Duodenal mucosa (tissue), 2 donors: ENCODE measurements around the gene NEBL.

Experiments used
- H3K27ac ChIP-seq: one replicate; pipeline ENCODE4 v1.7.0; 2013; ENCODE audit warnings: low read depth, low read length
- H3K27me3 ChIP-seq, 2 donors: one replicate each; pipeline ENCODE4 v1.7.0; 2013; ENCODE audit warnings: low read length in 2 of 2, control low read depth in 1 of 2; ENCODE audit not compliant: insufficient read depth in 2 of 2, control insufficient read depth in 1 of 2
- H3K36me3 ChIP-seq, 2 donors: one replicate each; pipeline ENCODE4 v1.7.0; 2013; ENCODE audit warnings: low read length in 2 of 2, control low read depth in 1 of 2; ENCODE audit not compliant: insufficient read depth in 2 of 2, control insufficient read depth in 1 of 2
- H3K4me1 ChIP-seq, 2 donors: one replicate each; pipeline ENCODE4 v1.7.0; 2013; ENCODE audit warnings: low read length in 2 of 2, control low read depth in 1 of 2; ENCODE audit not compliant: insufficient read depth in 2 of 2, control insufficient read depth in 1 of 2
- H3K4me3 ChIP-seq, 2 donors: one replicate each; pipeline ENCODE4 v1.7.0; 2013; ENCODE audit warnings: low read length in 2 of 2, low read depth in 1 of 2
- H3K9ac ChIP-seq, 2 donors: one replicate each; pipeline ENCODE4 v1.7.0; 2013; ENCODE audit warnings: low read length in 2 of 2, low read depth in 1 of 2
- H3K9me3 ChIP-seq, 2 donors: one replicate each; pipeline ENCODE4 v1.7.0; 2013; ENCODE audit warnings: low read length in 2 of 2, control low read depth in 1 of 2; ENCODE audit not compliant: control insufficient read depth in 1 of 2

Gene NEBL

DNA sequence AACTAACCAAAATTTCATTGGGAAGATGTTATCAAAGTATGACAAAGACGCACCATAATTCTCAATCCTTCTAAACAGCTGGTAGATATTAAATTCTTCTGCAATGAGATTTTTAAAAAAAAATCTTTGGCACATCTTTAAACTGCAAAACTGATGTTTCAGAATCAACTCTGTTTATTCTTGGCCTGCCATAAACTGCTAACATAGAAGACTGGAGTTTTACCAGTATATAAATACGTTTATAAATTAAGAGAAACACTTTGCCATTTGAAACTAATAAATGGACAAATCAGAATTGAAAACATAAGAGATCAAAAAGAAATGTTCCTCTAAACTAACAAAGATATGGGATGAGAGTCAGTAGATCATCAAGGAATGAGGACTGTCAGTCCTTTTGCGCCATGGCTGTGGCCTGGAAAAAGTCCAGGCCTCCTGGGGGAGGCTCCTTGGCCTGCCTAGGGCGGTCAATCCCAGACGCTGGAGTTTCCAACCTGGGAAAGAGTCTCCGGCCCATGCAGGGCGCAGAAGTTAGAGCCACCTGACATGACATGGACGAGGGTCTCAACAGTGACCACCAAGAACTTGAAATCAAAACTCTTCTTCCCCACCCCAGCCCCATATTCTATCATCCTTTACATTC, 34.2 kb upstream of the NEBL start:
- H3K36me3 ChIP-seq, result no peaks in the 10 kb centered on the region
- H3K4me1 ChIP-seq, result no peaks in the 10 kb centered on the region
- H3K9me3 ChIP-seq, result no peaks in the 10 kb centered on the region
- H3K4me3 ChIP-seq, result no peak overlapping the region
- H3K27me3 ChIP-seq, result no peaks in the 10 kb centered on the region
- no peak overlapping the region for H3K9ac ChIP-seq
- H3K27ac ChIP-seq, result no peak overlapping the region

DNA sequence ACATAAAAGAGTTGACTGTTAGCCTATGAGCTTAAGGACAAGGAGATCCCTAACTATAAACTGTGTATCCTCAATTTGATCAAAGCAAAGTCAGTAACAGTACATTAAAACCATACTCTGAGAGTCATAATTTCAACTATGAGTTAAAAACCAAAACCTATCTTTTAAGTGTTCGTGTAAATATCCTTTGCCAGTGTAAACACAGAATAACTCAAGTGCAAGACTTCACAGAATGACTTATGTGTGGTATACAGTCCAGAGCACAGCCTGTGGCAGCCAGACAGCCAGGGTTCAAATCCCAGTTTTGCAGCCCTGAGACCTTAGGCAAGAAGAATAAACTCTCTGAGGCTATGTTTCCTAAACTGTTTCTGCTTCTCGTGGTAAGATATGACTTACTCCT, 30.3 kb upstream of the NEBL start:
- Histone ChIP-seq H3K27me3 (no peaks in the 10 kb centered on the region), H3K27ac (no peak overlapping the region), H3K4me1 (no peaks in the 10 kb centered on the region), H3K9me3 (no peaks in the 10 kb centered on the region), H3K36me3 (no peaks in the 10 kb centered on the region), H3K4me3 (no peak overlapping the region), H3K9ac (no peak overlapping the region)

- Histone ChIP-seq H3K9me3 (no peaks in the 10 kb centered on the region), H3K27ac (no peak overlapping the region), H3K4me1 (no peaks in the 10 kb centered on the region), H3K27me3 (no peaks in the 10 kb centered on the region), H3K9ac (no peak overlapping the region), H3K36me3 (no peaks in the 10 kb centered on the region), H3K4me3 (no peak overlapping the region)
These were observed 25.3 kb upstream of the NEBL start for GRCh38 chr10:20922451-20922850.

DNA sequence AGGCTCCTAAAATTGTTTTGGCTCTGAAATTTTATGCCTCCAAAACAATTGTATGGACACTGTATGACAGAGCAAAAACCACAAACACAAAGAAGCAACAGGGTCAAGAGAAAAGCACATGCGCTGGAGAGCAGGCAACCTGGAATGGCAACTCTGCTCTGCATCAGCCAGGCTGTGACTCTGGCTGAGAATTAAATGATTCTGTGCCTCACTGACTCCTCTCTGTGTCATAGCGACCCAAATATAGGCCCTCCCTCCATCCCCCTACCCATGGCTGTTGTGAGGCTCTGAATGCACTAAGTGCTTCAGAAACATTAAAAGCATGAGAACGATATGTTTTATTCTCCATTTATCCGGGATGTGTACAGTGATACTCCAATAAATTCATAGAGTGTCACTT, 24.9 kb upstream of the NEBL start:
- no peaks in the 10 kb centered on the region for H3K27me3 ChIP-seq
- no peaks in the 10 kb centered on the region for H3K9me3 ChIP-seq
- H3K27ac ChIP-seq, result no peak overlapping the region
- H3K4me1 ChIP-seq, result no peaks in the 10 kb centered on the region
- H3K9ac ChIP-seq, result no peak overlapping the region
- H3K36me3 ChIP-seq, result no peaks in the 10 kb centered on the region
- no peak overlapping the region for H3K4me3 ChIP-seq

GRCh38 chr10:20920061-20920460, 22.9 kb upstream of the NEBL start:
- no peaks in the 10 kb centered on the region for H3K4me1 ChIP-seq
- no peak overlapping the region for H3K4me3 ChIP-seq
- H3K27ac ChIP-seq, result no peak overlapping the region
- no peaks in the 10 kb centered on the region for H3K36me3 ChIP-seq
- no peaks in the 10 kb centered on the region for H3K9me3 ChIP-seq
- H3K27me3 ChIP-seq, result no peaks in the 10 kb centered on the region
- no peak overlapping the region for H3K9ac ChIP-seq

- H3K4me1 ChIP-seq, result no peaks in the 10 kb centered on the region
- H3K9ac ChIP-seq, result no peak overlapping the region
- no peaks in the 10 kb centered on the region for H3K36me3 ChIP-seq
- no peak overlapping the region for H3K4me3 ChIP-seq
- H3K27ac ChIP-seq, result no peak overlapping the region
- H3K9me3 ChIP-seq, result no peaks in the 10 kb centered on the region
- no peaks in the 10 kb centered on the region for H3K27me3 ChIP-seq
These were observed 22.4 kb upstream of the NEBL start for GRCh38 chr10:20919481-20919880.

GRCh38 chr10:20916976-20917375, 19.9 kb upstream of the NEBL start:
- H3K4me3 ChIP-seq, result no peak overlapping the region
- H3K9ac ChIP-seq, result no peak overlapping the region
- no peaks in the 10 kb centered on the region for H3K4me1 ChIP-seq
- no peaks in the 10 kb centered on the region for H3K9me3 ChIP-seq
- H3K27me3 ChIP-seq, result no peaks in the 10 kb centered on the region
- H3K27ac ChIP-seq, result no peak overlapping the region
- H3K36me3 ChIP-seq, result no peaks in the 10 kb centered on the region

GRCh38 chr10:20912969-20913368, 15.9 kb upstream of the NEBL start:
- no peaks in the 10 kb centered on the region for H3K4me1 ChIP-seq
- no peaks in the 10 kb centered on the region for H3K36me3 ChIP-seq
- no peak overlapping the region for H3K9ac ChIP-seq
- H3K9me3 ChIP-seq, result no peaks in the 10 kb centered on the region
- H3K27me3 ChIP-seq, result no peaks in the 10 kb centered on the region
- H3K4me3 ChIP-seq, result no peak overlapping the region
- no peak overlapping the region for H3K27ac ChIP-seq

DNA sequence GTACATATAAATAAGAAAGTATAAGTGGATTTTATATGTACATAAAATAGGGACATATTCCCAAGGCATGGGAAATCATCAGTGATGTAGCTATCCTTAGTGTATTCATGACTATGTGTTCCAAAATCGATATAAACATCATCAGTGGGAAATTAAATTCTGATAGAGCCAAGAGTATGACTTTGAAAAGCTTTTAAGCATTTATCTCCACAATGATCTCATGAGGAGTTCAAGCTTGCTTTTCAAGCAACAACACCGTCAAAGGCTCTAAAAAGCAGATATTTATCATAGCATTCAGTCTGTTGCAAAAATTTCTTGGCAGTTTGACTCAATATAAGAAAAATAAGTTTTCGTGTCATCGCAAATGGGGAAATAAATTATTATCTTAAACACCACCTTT, 14.5 kb upstream of the NEBL start:
- no peak overlapping the region for H3K4me3 ChIP-seq
- H3K4me1 ChIP-seq, result no peaks in the 10 kb centered on the region
- no peaks in the 10 kb centered on the region for H3K9me3 ChIP-seq
- no peak overlapping the region for H3K27ac ChIP-seq
- no peak overlapping the region for H3K9ac ChIP-seq
- H3K36me3 ChIP-seq, result no peaks in the 10 kb centered on the region
- no peaks in the 10 kb centered on the region for H3K27me3 ChIP-seq

- Histone ChIP-seq H3K4me1 (no peaks in the 10 kb centered on the region), H3K27ac (no peak overlapping the region), H3K9me3 (no peaks in the 10 kb centered on the region), H3K4me3 (no peak overlapping the region), H3K9ac (no peak overlapping the region), H3K36me3 (no peaks in the 10 kb centered on the region), H3K27me3 (no peaks in the 10 kb centered on the region)
These were observed 12.7 kb upstream of the NEBL start for GRCh38 chr10:20909801-20910200.

GRCh38 chr10:20908391-20908790, 11.3 kb upstream of the NEBL start:
- Histone ChIP-seq H3K27me3 (no peaks in the 10 kb centered on the region), H3K27ac (no peak overlapping the region), H3K9ac (no peak overlapping the region), H3K4me1 (no peaks in the 10 kb centered on the region), H3K4me3 (no peak overlapping the region), H3K36me3 (no peaks in the 10 kb centered on the region), H3K9me3 (no peaks in the 10 kb centered on the region)
